GM19193 (cell line): ENCODE data around the gene PTK7.

Experiments
- POLR2A ChIP-seq: IDR thresholded peaks from 4 replicates; pipeline ENCODE4 v1.6.1; 2011; ENCODE audit not compliant: insufficient read depth, insufficient read length; ENCODE audit errors: extremely low read depth

Gene PTK7

GRCh38 chr6:43184268-43184985 is 108.3 kb downstream of the PTK7 start:
- no peak for TF ChIP-seq POLR2A

- TF ChIP-seq POLR2A = no peak
Observed at GRCh38 chr6:43185391-43185985, 109.4 kb downstream of the PTK7 start.

DNA sequence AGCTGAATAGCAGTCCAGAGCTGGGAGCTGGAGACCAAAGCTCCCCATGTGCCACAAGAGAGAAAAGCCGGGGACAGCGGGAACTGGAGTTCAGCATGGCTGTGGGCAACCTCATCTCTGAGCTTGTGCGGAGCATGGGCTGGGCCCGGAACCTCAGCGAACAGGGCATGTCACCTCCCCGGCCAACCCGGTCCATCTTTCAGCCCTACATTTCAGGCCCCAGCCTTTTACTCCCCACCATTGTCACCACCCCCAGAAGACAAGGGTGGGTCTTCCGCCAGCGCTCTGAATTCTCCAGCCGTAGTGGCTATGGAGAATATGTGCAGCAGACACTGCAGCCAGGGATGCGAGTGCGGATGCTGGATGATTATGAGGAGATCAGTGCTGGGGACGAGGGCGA is 109.9 kb downstream of the PTK7 start:
- TF ChIP-seq POLR2A = no peak

- TF ChIP-seq POLR2A = no peak
Observed at GRCh38 chr6:43186706-43187105, 110.6 kb downstream of the PTK7 start.

- TF ChIP-seq POLR2A = no peak
Observed at GRCh38 chr6:43187821-43188220, 111.7 kb downstream of the PTK7 start.

DNA sequence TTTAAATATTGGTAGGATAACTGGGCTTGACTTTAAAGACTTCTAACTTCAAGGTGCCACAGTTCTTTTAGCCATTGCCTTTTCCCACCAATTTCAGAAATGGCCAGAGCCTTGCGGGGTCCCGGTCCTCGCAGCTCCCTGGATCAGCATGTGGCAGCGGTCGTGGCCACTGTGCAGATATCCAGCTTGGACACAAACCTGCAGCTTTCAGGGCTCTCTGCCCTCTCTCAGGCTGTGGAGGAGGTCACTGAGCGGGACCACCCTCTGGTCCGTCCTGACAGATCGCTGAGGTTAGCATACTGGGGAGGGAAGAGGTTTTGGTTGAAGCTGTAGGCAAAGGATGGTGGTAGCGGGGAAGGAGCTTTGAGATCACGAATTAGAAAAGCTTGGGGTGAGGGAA is 112.3 kb downstream of the PTK7 start:
- no peak for TF ChIP-seq POLR2A

GRCh38 chr6:43189776-43190304 is 113.7 kb downstream of the PTK7 start:
- no peak for TF ChIP-seq POLR2A

GRCh38 chr6:43192911-43193310 is 116.8 kb downstream of the PTK7 start:
- no peak for TF ChIP-seq POLR2A

GRCh38 chr6:43193929-43194328 is 117.8 kb downstream of the PTK7 start:
- no peak for TF ChIP-seq POLR2A

DNA sequence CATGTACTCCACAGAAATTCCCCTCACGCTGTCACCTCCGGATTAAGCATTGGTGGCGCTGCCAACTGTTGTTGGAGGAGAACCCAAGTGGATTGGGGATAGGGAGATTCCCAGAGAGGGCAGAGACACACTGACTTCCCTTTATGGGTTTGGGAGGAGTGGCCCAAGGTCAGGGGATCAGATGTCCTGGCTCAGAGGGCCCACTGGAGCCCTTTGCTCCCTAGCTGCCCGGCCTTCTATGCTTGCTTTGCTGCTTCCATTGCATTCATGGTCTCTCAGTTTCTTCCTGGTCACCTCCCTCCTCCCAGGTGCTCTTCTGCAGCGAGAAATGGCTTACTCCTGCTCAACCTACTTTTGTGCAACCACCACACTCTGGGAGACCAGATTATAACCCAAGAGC is 120.2 kb downstream of the PTK7 start:
- TF ChIP-seq POLR2A = no peak

DNA sequence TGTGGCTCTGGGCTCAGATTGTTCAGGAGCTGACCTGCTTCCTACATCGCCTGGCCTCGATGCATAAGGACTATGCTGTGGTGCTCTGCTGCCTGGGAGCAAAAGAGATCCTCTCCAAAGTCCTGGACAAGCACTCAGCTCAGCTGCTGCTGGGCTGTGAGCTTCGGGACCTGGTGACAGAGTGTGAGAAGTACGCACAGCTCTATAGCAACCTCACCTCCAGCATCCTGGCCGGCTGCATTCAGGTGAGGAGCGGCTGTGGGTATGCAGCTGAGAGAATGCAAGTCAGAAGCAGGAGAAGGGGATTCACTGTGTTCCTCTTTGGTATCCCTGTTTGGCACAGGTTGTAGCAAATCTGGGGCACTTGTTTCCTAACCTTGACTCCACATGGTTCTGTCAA is 123.8 kb downstream of the PTK7 start:
- no peak for TF ChIP-seq POLR2A

DNA sequence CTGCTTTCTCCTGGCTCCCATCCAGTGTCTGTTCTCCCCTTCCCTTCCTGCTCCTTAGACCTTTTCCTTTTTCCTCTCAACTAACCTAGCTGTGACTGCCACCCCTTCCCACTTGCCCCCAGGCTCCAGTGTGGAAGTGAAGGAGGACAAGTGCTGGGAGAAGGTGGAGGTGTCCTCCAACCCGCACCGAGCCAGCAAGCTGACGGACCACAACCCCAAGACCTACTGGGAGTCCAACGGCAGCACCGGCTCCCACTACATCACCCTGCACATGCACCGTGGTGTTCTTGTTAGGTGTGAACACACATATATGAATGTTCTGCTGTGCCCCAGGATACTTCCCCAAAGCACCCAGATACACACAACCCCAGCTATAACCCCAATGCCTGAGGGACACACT is 124.4 kb downstream of the PTK7 start:
- no peak for TF ChIP-seq POLR2A

- TF ChIP-seq POLR2A = no peak
Observed at GRCh38 chr6:43202451-43202850, 126.3 kb downstream of the PTK7 start.

DNA sequence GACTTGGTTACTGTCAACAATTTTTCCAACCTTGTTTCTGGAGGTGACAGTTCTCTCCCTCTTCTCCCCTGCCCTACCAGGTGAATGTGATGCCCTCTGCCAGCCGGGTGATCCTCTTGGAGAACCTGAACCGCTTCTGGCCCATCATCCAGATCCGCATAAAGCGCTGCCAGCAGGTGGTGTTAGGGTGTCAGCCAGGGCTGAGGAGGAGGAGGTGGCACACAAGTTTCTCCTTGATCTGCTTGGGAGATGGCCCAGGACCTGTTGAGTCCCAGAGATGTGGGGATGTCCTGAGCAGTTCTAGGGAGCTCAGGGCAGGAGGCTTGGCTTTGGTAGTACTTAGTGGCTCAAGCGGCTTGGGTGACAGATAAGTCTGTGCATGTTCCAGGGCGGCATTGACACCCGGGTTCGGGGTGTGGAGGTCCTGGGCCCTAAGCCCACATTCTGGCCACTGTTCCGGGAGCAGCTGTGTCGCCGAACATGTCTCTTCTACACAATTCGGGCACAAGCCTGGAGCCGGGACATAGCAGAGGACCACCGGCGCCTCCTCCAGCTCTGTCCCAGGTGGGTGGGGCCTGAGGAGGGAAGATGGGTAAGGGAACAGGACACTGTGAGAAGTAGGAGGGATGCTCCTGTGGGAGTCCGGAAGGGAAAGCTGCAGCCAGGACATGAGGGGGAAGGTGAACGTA is 127.1 kb downstream of the PTK7 start:
- TF ChIP-seq POLR2A = no peak

DNA sequence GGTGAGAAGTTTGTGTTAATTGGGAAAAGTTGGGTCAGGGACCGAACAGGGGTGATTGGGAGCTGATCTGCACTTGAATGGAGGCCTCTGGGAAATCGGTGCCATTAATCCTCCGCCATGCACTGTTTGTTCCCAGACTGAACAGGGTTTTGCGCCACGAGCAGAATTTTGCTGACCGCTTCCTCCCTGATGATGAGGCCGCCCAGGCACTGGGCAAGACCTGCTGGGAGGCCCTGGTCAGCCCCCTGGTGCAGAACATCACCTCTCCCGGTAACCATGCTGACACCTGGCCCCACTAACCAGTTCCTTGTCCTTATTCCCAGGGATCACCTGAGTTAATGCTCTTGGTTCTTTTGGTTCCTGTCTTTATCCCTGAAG is 127.6 kb downstream of the PTK7 start:
- TF ChIP-seq POLR2A = no peak
